B cell (primary cell): Measurements from ENCODE around the gene GRHPR. TPM values are rescaled to one million over a fixed set of nuclear protein-coding genes. Genes with fewer than 3 reads are reported as not detected.

Experiments used
- ATAC-seq: fragments of 200-7000 bp; cut with Tn5 transposase; one replicate; pipeline ENCODE4 v1.10.0; 2021; ENCODE audit warnings: low read depth, mild to moderate bottlenecking, moderate number of reproducible peaks, moderate library complexity
- CTCF ChIA-PET: fragments of 350-600 bp; sonication (Branson Sonifier 250); formaldehyde crosslinking; loops from one replicate; lab custom pipeline; 2021; ENCODE audit warnings: antibody characterized with exemption, inconsistent platforms; lab: Charles Lee
- POLR2A ChIA-PET: fragments of 350-600 bp; sonication (Branson Sonifier 250); formaldehyde crosslinking; loops from one replicate; lab custom pipeline; 2021; ENCODE audit warnings: antibody characterized with exemption; lab: Charles Lee
- DNase-seq: peaks from one replicate; pipeline ENCODE4 v3.0.0; 2013
- H2AFZ ChIP-seq: 2 replicates; pipeline ENCODE4 v1.6.1; 2012; ENCODE audit warnings: mild to moderate bottlenecking, low read depth, low read length; ENCODE audit not compliant: insufficient read depth, poor library complexity, severe bottlenecking
- H3K27ac ChIP-seq, 2 donors: 1 replicate in 1 of 2; 2 replicates in 1 of 2; pipeline ENCODE4 v1.5.1; 2012 to 2013; ENCODE audit warnings: low read length in 2 of 2, mild to moderate bottlenecking in 2 of 2, moderate library complexity in 1 of 2
- H3K27me3 ChIP-seq, 4 experiments: fragments of 200-600 bp in 1 of 4; sonication (generic) in 1 of 4; replicated peaks in 1 of 4; 1 replicate in 2 of 4; 2 replicates in 2 of 4; pipeline versions ENCODE4 v1.6.1 to v1.7.0; 2013 to 2016; ENCODE audit warnings: low read length in 3 of 4, mild to moderate bottlenecking in 2 of 4, mixed read lengths in 1 of 4, moderate library complexity in 1 of 4; ENCODE audit not compliant: insufficient read depth in 4 of 4, control insufficient read depth in 3 of 4; ENCODE audit errors: control extremely low read depth in 1 of 4
- H3K36me3 ChIP-seq, 2 experiments: replicated peaks in 1 of 2; 1 replicate in 1 of 2; 2 replicates in 1 of 2; pipeline versions ENCODE4 v1.6.1 to v1.7.1; 2013; ENCODE audit warnings: low read length in 1 of 2; ENCODE audit not compliant: insufficient read depth in 2 of 2, control insufficient read depth in 1 of 2; ENCODE audit errors: control extremely low read depth in 1 of 2, extremely low read depth in 1 of 2
- H3K4me1 ChIP-seq, 2 donors: fragments of 200-600 bp in 1 of 2; sonication (generic) in 1 of 2; 1 replicate in 1 of 2; 2 replicates in 1 of 2; pipeline versions ENCODE4 v1.5.1 to v1.6.1; 2013 to 2017; ENCODE audit warnings: low read length in 2 of 2; ENCODE audit not compliant: control insufficient read depth in 2 of 2, insufficient read depth in 2 of 2
- H3K4me2 ChIP-seq: replicated peaks from 2 replicates; pipeline ENCODE3; 2012; ENCODE audit warnings: mild to moderate bottlenecking, low read depth, low read length; ENCODE audit not compliant: poor library complexity, severe bottlenecking
- H3K4me3 ChIP-seq, 5 experiments: fragments of 200-600 bp in 1 of 5; sonication (generic) in 1 of 5; 1 replicate in 3 of 5; 2 replicates in 2 of 5; pipeline versions ENCODE4 v1.5.1 to v1.7.0; 2011 to 2016; ENCODE audit warnings: low read length in 4 of 5, mild to moderate bottlenecking in 4 of 5, low read depth in 2 of 5, control low read depth in 1 of 5, moderate library complexity in 1 of 5; ENCODE audit not compliant: insufficient read depth in 1 of 5; ENCODE audit errors: control extremely low read depth in 1 of 5, extremely low read depth in 1 of 5
- H3K79me2 ChIP-seq: fragments of 200-600 bp; sonication (generic); one replicate; pipeline ENCODE4 v1.6.0; 2016; ENCODE audit warnings: low read length; ENCODE audit not compliant: control insufficient read depth, insufficient read depth
- H3K9ac ChIP-seq: fragments of 200-600 bp; sonication (generic); 2 replicates; pipeline ENCODE4 v1.6.1; 2017; ENCODE audit warnings: mild to moderate bottlenecking, low read length, moderate library complexity
- H3K9me3 ChIP-seq, 3 donors: one replicate each; pipeline versions ENCODE4 v1.6.1 to v1.7.1; 2013; ENCODE audit warnings: low read length in 2 of 3; ENCODE audit not compliant: control insufficient read depth in 2 of 3, insufficient read depth in 1 of 3; ENCODE audit errors: control extremely low read depth in 1 of 3
- H4K20me1 ChIP-seq: 2 replicates; pipeline ENCODE4 v1.6.0; 2012; ENCODE audit warnings: mild to moderate bottlenecking, low read length; ENCODE audit not compliant: insufficient read depth, control insufficient read depth, poor library complexity, severe bottlenecking
- H3K27ac Mint-ChIP-seq: one replicate; pipeline ENCODE4 v1.8.0; 2021; ENCODE audit warnings: mixed read lengths
- H3K27me3 Mint-ChIP-seq: one replicate; pipeline ENCODE4 v1.8.0; 2021; ENCODE audit warnings: mixed read lengths
- H3K4me1 Mint-ChIP-seq: one replicate; pipeline ENCODE4 v1.8.0; 2021; ENCODE audit warnings: mixed read lengths
- H3K4me3 Mint-ChIP-seq: one replicate; pipeline ENCODE4 v1.8.0; 2021; ENCODE audit warnings: mixed read lengths
- H3K9me3 Mint-ChIP-seq: one replicate; pipeline ENCODE4 v1.8.0; 2022; ENCODE audit warnings: mixed read lengths; ENCODE audit not compliant: insufficient read depth
- EZH2 ChIP-seq: IDR thresholded peaks from 2 replicates; pipeline ENCODE4 v1.6.1; 2012; ENCODE audit warnings: borderline replicate concordance, low read depth, mild to moderate bottlenecking, moderate library complexity, low read length; ENCODE audit not compliant: insufficient read depth, poor library complexity, severe bottlenecking
- WGBS: methylation state at CpG from one replicate; pipeline ENCODE4 v1.1.5; 2013; ENCODE audit warnings: missing lambda C conversion rate; ENCODE audit not compliant: insufficient coverage; 5-methylcytosine and 5-hydroxymethylcytosine counted together
- intact Hi-C: fragments of 100-400 bp; cut with micrococcal nuclease; formaldehyde crosslinking; loops from one replicate; pipeline ENCODE4 v1.10.0; 2022
- polyA plus RNA-seq: library from polyadenylated mRNA; depleted of rRNA; stranded (reverse); fragments of >200 nt; gene quantifications from 2 replicates; pipeline ENCODE4 v1.2.3, GENCODE V29; 2012
- total RNA-seq, 2 donors: library from RNA; stranded (reverse); fragments of 120-200 nt in 1 of 2; gene quantifications; 1 replicate in 1 of 2; 2 replicates in 1 of 2; pipeline versions ENCODE4 v1.2.3 to v1.2.4, GENCODE V29; 2013 to 2022
- TF ChIP-seq, protein P1 (sequence below): fragments of 200-600 bp; IDR thresholded peaks from one replicate; pipeline ENCODE4 v1.8.0; 2022; ENCODE audit warnings: antibody characterized with exemption, mild to moderate bottlenecking

Gene GRHPR
- total and polyA plus RNA-seq, 2 donors (not counting 1 experiment from before 2014, with no cell fraction given), result 121 to 138 TPM

DNA sequence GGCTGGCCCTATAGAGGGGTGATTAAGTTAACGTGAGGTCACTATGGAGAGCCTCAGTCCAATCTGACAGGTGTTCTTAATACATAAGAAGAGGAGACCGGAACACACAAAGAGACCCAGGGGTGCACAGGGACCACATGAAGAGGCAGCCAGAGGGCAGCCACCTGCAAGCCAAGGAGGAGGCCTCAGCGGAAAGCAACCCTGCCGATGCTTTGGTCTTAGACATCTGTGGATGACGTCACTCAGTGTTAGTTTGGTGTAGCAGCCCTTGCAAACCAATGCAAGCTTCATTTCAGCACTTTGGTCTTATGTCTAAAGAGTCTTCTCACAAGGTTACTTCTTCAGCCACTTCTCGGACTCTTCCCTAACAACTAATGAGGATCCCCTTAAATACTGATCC, 47.6 kb upstream of the GRHPR start:
- Histone ChIP-seq H3K27ac (peak overlapping the region; percentile 84), H3K9ac (no peak overlapping the region), H3K4me1 (peaks cover 93 to 98% of the 10 kb centered on the region in 2 donors), H3K27me3 (no peaks in the 10 kb centered on the region), H3K9me3 (no peaks in the 10 kb centered on the region), H3K36me3 (no peaks in the 10 kb centered on the region), H3K4me3 (peak overlapping the region in 1 of 5 experiments; percentile 1), H3K4me2 (peak overlapping the region; percentile 48), H4K20me1 (no peaks in the 10 kb centered on the region), H2AFZ (no peak overlapping the region), H3K79me2 (peaks cover 3% of the 10 kb centered on the region)
- DNase-seq (peak; percentile 93), ATAC-seq (peak; percentile 66)
- Mint-ChIP-seq H3K4me1 (peaks cover 87% of the 10 kb centered on the region), H3K27ac (peak overlapping the region; percentile 98), H3K4me3 (peak overlapping the region; percentile 77), H3K27me3 (no peaks in the 10 kb centered on the region), H3K9me3 (no peaks in the 10 kb centered on the region)
- WGBS, result 11% methylated on average over 4 of the region's 6 CpGs
- ChIA-PET CTCF (interaction anchor here (0.6 to 12.0 kb wide), 13 partner anchors 8 to 500 kb away, joined by 3 to 139 read pairs (median 5); no protein-coding TSS in a partner anchor), POLR2A (interaction anchor here (0.6 to 1.5 kb wide), 8 partner anchors 12 to 91 kb away, joined by 3 to 12 read pairs (median 5); no protein-coding TSS in a partner anchor)
- TF ChIP-seq, protein P1, sequence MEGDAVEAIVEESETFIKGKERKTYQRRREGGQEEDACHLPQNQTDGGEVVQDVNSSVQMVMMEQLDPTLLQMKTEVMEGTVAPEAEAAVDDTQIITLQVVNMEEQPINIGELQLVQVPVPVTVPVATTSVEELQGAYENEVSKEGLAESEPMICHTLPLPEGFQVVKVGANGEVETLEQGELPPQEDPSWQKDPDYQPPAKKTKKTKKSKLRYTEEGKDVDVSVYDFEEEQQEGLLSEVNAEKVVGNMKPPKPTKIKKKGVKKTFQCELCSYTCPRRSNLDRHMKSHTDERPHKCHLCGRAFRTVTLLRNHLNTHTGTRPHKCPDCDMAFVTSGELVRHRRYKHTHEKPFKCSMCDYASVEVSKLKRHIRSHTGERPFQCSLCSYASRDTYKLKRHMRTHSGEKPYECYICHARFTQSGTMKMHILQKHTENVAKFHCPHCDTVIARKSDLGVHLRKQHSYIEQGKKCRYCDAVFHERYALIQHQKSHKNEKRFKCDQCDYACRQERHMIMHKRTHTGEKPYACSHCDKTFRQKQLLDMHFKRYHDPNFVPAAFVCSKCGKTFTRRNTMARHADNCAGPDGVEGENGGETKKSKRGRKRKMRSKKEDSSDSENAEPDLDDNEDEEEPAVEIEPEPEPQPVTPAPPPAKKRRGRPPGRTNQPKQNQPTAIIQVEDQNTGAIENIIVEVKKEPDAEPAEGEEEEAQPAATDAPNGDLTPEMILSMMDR, result peak; percentile 33
- no peak for TF ChIP-seq EZH2
- intact Hi-C loops, result loop anchor here (1.0 to 2.0 kb wide), 5 partner anchors 15 to 340 kb away; partner anchors contain the start of genes PAX5, ZBTB5 and ZCCHC7
